GM12865 (cell line): ENCODE results near the gene GPC5.
"Not testable (repeated sequence)": the region's sequence is repeated elsewhere in the genome, so short reads cannot be mapped to it uniquely, and the experiment has no call there.

ENCODE experiments used
- DNase-seq: peaks from one replicate; pipeline ENCODE4 v3.0.0; 2010; ENCODE audit warnings: low read depth
- H3K4me3 ChIP-seq: 2 replicates; pipeline ENCODE4 v1.5.1; 2011; ENCODE audit warnings: mild to moderate bottlenecking, low read depth, low read length, control low read depth
- TF ChIP-seq, protein P1 (sequence below): IDR thresholded peaks from 2 replicates; pipeline ENCODE4 v1.5.1; 2011; ENCODE audit warnings: low read length, control low read depth, low read depth, inconsistent platforms; ENCODE audit not compliant: insufficient read depth; ENCODE audit errors: missing control alignments

GPC5 gene

DNA sequence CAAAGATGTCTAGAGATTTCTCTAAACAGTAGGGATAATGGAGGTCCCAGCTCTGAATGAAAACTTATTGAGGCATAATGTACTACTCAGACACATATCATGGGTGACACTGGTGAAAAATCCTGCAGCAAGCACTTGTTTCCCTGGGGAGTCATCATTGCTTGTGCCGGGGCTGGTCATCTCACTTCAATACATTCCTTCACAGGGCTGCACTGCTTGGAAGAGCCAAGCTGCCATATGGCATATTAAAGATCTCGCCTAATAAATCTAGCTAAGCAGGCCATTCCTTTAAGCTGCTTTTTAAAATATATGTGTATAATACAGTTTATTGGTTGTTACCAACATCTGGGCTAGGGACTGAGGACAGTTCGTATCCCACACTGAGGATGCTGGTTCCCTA, 1496.0 kb downstream of the GPC5 start:
- no peak overlapping the region for H3K4me3 ChIP-seq
- TF ChIP-seq, protein P1, sequence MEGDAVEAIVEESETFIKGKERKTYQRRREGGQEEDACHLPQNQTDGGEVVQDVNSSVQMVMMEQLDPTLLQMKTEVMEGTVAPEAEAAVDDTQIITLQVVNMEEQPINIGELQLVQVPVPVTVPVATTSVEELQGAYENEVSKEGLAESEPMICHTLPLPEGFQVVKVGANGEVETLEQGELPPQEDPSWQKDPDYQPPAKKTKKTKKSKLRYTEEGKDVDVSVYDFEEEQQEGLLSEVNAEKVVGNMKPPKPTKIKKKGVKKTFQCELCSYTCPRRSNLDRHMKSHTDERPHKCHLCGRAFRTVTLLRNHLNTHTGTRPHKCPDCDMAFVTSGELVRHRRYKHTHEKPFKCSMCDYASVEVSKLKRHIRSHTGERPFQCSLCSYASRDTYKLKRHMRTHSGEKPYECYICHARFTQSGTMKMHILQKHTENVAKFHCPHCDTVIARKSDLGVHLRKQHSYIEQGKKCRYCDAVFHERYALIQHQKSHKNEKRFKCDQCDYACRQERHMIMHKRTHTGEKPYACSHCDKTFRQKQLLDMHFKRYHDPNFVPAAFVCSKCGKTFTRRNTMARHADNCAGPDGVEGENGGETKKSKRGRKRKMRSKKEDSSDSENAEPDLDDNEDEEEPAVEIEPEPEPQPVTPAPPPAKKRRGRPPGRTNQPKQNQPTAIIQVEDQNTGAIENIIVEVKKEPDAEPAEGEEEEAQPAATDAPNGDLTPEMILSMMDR = no peak
- no peak for DNase-seq

- TF ChIP-seq, protein P1 = peak; percentile 5
- H3K4me3 ChIP-seq = no peak overlapping the region
- DNase-seq = peak; percentile 33
Observed at GRCh38 chr13:92896842-92897241, 1498.4 kb downstream of the GPC5 start.

- not testable (repeated sequence) for DNase-seq, H3K4me3 ChIP-seq
Observed at GRCh38 chr13:92898946-92899345, 1500.5 kb downstream of the GPC5 start.

DNA sequence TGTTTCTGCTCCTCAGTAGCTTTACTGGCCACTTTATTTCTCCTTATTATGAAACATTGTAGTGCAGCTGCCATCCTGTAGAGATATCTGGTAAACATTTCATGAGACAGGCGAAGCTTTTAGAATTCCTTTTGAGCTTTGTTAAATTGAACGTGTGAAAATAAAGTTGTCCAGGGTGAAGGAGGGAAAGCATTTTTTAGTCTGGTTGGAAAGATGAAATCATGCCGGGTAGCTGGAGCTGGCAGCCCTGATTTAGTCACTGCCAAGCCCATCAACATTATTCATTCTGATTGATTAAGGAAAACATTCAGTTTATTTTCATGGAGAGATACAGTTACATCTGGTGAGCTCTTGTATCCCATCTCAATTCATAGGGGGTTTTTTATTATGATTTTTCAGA, 1502.0 kb downstream of the GPC5 start:
- no peak for DNase-seq
- TF ChIP-seq, protein P1 = no peak

GRCh38 chr13:92901739-92902138, 1503.3 kb downstream of the GPC5 start:
- H3K4me3 ChIP-seq = no peak overlapping the region
- TF ChIP-seq, protein P1 = no peak

More for the DNA sequence above, 1502.0 kb downstream of the GPC5 start:
- H3K4me3 ChIP-seq = no peak overlapping the region

GRCh38 chr13:92912629-92913028, 1514.2 kb downstream of the GPC5 start:
- no peak overlapping the region for H3K4me3 ChIP-seq
- TF ChIP-seq, protein P1 = no peak
- peak; percentile 3 for DNase-seq

More at GRCh38 chr13:92901739-92902138, 1503.3 kb downstream of the GPC5 start:
- peak; percentile 25 for DNase-seq

DNA sequence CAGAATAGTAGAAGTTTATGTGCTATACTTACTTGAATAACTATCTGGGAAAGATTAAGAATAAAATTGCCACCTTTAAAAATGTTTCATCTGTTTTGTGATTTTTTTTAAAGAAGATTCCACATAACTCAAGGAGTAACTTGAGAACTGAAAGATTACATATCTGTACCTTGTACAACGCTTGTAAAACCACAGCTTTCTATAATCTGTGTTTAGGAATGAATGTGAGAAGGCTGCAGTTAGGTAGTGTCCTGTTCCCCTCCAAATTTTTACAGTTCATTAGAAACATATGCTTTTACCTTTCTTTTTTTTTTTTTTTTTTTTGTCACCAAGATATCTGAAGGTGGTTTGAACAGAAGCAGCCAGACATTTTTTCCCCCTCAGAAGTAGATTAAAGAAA, 1515.4 kb downstream of the GPC5 start:
- TF ChIP-seq, protein P1 = no peak
- DNase-seq = peak; percentile 18
- H3K4me3 ChIP-seq = no peak overlapping the region
